KMS-11 (cell line): ENCODE results near the gene CD302.

Source experiments
- H2AFZ ChIP-seq: fragments of 200-600 bp; sonication (generic); 2 replicates; pipeline ENCODE4 v1.6.1; 2016; ENCODE audit warnings: antibody characterized with exemption, mixed run types, low read depth
- H3K27ac ChIP-seq: fragments of 200-600 bp; sonication (generic); 2 replicates; pipeline ENCODE4 v1.6.1; 2016; ENCODE audit warnings: mild to moderate bottlenecking, mixed run types
- H3K27me3 ChIP-seq: fragments of 200-600 bp; sonication (generic); 2 replicates; pipeline ENCODE4 v1.6.1; 2017; ENCODE audit warnings: mild to moderate bottlenecking, low read depth, mixed run types, moderate library complexity; ENCODE audit not compliant: insufficient read depth
- H3K36me3 ChIP-seq: fragments of 200-600 bp; sonication (generic); 2 replicates; pipeline ENCODE4 v1.6.1; 2017; ENCODE audit warnings: mild to moderate bottlenecking, mixed run types; ENCODE audit not compliant: insufficient read depth
- H3K4me1 ChIP-seq: fragments of 200-600 bp; sonication (generic); 2 replicates; pipeline ENCODE4 v1.6.1; 2016; ENCODE audit warnings: mild to moderate bottlenecking, low read depth, mixed run types; ENCODE audit not compliant: poor library complexity, severe bottlenecking
- H3K4me2 ChIP-seq: fragments of 200-600 bp; sonication (generic); 2 replicates; pipeline ENCODE4 v1.7.0; 2016; ENCODE audit warnings: mild to moderate bottlenecking, mixed run types
- H3K4me3 ChIP-seq: fragments of 200-600 bp; sonication (generic); IDR thresholded peaks from 2 replicates; pipeline ENCODE4 v1.6.1; 2017; ENCODE audit warnings: low read depth, low read length, mixed read lengths; ENCODE audit not compliant: insufficient read depth
- H3K79me2 ChIP-seq: fragments of 200-600 bp; sonication (generic); 2 replicates; pipeline ENCODE4 v1.6.1; 2016; ENCODE audit warnings: low read depth, mixed run types; ENCODE audit not compliant: insufficient read depth
- H3K9ac ChIP-seq: fragments of 200-600 bp; sonication (generic); 2 replicates; pipeline ENCODE4 v1.6.1; 2016; ENCODE audit warnings: mild to moderate bottlenecking, mixed run types
- H4K20me1 ChIP-seq: fragments of 200-600 bp; sonication (generic); 2 replicates; pipeline ENCODE4 v1.6.1; 2016; ENCODE audit warnings: mild to moderate bottlenecking, mixed run types; ENCODE audit not compliant: insufficient read depth
- TF ChIP-seq, protein P1 (sequence below): fragments of 200-600 bp; sonication (generic); conservative IDR thresholded peaks from 2 replicates; pipeline ENCODE4 v1.6.1; 2017; ENCODE audit warnings: low read depth, mild to moderate bottlenecking, antibody characterized with exemption, low read length, moderate library complexity, mixed read lengths

CD302 gene

DNA sequence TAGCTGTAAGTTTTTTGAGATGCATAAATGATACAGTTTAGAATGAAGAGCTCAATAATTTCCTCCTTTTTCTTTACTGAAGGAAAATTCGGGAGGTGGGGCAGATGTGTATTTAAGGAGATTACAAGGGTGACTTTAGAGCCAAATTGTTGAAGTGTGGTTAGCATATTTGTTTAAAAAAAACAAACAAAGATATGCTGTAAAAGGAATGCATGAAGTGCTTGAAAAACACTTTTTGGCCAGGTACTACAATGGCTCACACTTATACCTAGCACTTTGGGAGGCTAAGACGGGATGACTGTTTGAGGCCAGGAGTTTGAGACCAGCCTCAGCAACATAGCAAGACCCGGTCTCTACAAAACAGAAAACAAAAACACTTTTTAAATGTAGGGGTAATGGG, 38.4 kb downstream of the CD302 start:
- Histone ChIP-seq H3K4me2 (no peak overlapping the region), H3K79me2 (peaks cover 6% of the 10 kb centered on the region; the same call in 1 of the 2 replicates), H3K36me3 (peaks cover 8% of the 10 kb centered on the region; the same call in 1 of the 2 replicates), H4K20me1 (peaks cover 10% of the 10 kb centered on the region), H3K9ac (no peak overlapping the region), H3K4me3 (no peak overlapping the region), H3K4me1 (no peaks in the 10 kb centered on the region), H3K27ac (no peak overlapping the region), H2AFZ (no peak overlapping the region), H3K27me3 (no peaks in the 10 kb centered on the region)
- TF ChIP-seq, protein P1, sequence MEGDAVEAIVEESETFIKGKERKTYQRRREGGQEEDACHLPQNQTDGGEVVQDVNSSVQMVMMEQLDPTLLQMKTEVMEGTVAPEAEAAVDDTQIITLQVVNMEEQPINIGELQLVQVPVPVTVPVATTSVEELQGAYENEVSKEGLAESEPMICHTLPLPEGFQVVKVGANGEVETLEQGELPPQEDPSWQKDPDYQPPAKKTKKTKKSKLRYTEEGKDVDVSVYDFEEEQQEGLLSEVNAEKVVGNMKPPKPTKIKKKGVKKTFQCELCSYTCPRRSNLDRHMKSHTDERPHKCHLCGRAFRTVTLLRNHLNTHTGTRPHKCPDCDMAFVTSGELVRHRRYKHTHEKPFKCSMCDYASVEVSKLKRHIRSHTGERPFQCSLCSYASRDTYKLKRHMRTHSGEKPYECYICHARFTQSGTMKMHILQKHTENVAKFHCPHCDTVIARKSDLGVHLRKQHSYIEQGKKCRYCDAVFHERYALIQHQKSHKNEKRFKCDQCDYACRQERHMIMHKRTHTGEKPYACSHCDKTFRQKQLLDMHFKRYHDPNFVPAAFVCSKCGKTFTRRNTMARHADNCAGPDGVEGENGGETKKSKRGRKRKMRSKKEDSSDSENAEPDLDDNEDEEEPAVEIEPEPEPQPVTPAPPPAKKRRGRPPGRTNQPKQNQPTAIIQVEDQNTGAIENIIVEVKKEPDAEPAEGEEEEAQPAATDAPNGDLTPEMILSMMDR = no peak

DNA sequence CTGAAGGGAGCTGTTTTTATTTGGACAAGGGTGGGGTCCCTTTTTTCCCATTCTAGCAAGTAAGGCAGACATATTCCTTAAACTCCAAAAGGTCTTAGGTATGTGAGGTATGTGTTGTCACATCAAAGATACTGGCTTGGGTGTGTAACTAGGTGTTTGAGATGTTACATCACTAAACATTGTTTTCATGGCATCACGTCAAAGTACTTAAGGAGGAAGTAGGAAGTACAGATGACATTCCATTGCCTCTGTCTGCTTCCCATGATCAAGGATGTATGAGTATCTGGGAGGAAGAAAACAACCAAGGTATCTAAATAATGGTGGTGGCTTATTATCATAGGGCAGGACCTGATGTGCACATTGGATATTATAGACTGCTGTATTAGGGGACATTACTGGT, 39.3 kb downstream of the CD302 start:
- H2AFZ ChIP-seq = no peak overlapping the region
- H3K36me3 ChIP-seq = peaks cover 8% of the 10 kb centered on the region; the same call in 1 of the 2 replicates
- TF ChIP-seq, protein P1 = no peak
- H3K27ac ChIP-seq = no peak overlapping the region
- H3K27me3 ChIP-seq = no peaks in the 10 kb centered on the region
- H3K4me2 ChIP-seq = no peak overlapping the region
- H3K9ac ChIP-seq = no peak overlapping the region
- H3K4me1 ChIP-seq = peaks cover 3% of the 10 kb centered on the region
- H4K20me1 ChIP-seq = peaks cover 10% of the 10 kb centered on the region
- no peak overlapping the region for H3K4me3 ChIP-seq
- peaks cover 7% of the 10 kb centered on the region; the same call in 1 of the 2 replicates for H3K79me2 ChIP-seq

DNA sequence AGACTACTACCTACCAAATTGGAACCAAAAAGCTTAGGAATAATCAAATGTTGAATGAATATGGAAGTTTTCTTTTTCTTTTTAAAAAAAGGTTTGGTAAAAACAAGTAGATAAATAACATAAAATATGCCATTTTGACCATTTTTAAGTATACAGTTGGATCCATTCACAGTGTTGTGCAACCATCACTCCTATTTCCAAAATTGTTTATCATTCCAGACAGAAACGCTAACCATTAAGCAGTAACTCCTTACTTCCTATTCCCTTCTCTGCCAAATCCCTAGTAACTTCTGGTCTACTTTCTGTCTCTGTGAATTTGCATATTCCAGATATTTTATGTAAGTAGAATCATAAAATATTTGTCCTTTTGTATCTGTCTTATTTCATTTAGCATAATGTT, 39.8 kb downstream of the CD302 start:
- TF ChIP-seq, protein P1 = no peak
- H3K79me2 ChIP-seq = peaks cover 7% of the 10 kb centered on the region; the same call in 1 of the 2 replicates
- peaks cover 8% of the 10 kb centered on the region; the same call in 1 of the 2 replicates for H3K36me3 ChIP-seq
- H3K9ac ChIP-seq = no peak overlapping the region
- H3K27me3 ChIP-seq = no peaks in the 10 kb centered on the region
- H3K4me3 ChIP-seq = no peak overlapping the region
- H3K27ac ChIP-seq = no peak overlapping the region
- H4K20me1 ChIP-seq = peaks cover 10% of the 10 kb centered on the region
- peaks cover 6% of the 10 kb centered on the region for H3K4me1 ChIP-seq
- H2AFZ ChIP-seq = no peak overlapping the region
- H3K4me2 ChIP-seq = no peak overlapping the region

DNA sequence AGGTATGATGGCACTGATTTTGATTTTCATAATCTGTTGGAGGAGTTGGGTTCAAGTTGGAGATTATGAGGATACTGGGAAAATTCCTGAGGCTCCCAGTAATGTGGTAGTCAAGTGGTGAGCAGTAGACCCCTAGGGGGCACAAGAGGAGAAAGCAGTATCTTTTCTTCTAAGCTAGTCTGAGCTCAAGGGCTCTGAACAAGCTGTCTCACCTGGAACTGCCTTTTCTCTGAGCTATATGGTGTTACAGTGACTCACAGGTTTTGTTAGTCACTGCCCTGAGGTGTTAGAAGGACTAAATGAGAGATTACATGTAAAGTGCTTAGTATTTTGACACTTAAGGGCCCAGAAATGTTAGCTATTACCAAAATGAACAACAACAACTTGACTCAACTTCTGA, 42.2 kb downstream of the CD302 start:
- Histone ChIP-seq H3K4me3 (no peak overlapping the region), H2AFZ (no peak overlapping the region), H3K4me2 (no peak overlapping the region), H3K79me2 (peaks cover 7% of the 10 kb centered on the region; the same call in 1 of the 2 replicates), H3K36me3 (peaks cover 19% of the 10 kb centered on the region; the same call in 1 of the 2 replicates), H3K27me3 (no peaks in the 10 kb centered on the region), H3K9ac (no peak overlapping the region), H4K20me1 (peaks cover 13% of the 10 kb centered on the region), H3K27ac (no peak overlapping the region), H3K4me1 (peaks cover 12% of the 10 kb centered on the region)
- TF ChIP-seq, protein P1 = no peak; the same call in 1 of the 2 replicates
